AML-193 (cell line): ENCODE results near the gene NDOR1.

ENCODE experiments used
- DNase-seq, 2 experiments: peaks; one replicate each; lab custom pipeline; 2025; lab: John Stamatoyannopoulos, UW

Gene NDOR1

GRCh38 chr9:137199411-137200121 lies 5.9 kb upstream of the NDOR1 start:
- no peak for DNase-seq

DNA sequence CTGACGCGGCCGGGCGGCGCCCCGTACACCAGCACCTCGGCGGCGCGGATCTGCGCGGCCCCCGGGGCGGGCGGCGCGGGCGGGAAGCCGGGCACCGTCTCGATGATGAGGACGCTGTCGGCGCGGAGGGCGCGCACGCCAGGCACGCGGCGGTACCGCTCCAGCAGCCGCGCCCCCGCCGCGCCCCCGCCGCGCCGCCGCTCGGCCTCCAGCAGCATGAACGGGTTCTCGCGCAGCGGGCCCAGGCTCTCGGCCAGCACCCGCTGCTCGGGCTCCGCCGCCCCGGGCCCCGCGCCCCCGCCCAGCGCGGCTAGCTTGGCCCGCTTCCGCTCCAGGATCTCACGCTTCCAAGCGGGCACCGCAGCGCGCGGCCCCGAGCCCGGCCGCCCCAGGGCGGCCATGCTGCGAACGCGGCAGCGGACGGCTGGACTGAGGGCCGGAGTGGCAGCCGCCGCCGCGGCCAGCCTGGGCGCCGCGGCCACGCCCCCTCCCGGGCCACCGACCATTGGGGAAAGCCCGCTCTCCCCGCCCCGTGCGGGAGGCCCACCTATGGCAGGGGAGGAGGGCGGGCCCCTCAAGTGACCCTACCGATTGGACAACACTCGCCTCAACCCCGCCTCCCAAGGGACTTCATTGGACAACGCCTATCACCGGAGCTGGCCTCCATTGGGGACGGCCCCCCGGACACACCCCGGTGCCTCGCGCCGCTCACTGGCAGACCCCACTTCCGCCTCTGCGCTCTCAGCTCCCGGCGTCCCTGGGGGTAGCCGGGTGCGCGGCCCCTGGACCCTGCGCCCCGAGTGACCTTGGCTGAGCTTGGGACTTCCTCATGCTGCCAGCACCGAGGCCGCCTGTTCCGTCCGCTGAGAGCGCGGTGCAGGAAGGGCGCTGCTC lies 4.9 kb upstream of the NDOR1 start, which contains the start of gene TPRN:
Gene TPRN, minus strand, starts transcription at position 431 of the 894 bp plus-strand sequence. Its CDS starts 30 bp downstream, at position 401.
- peak; percentile 96 to 97 for DNase-seq

- no peak for DNase-seq
Observed at GRCh38 chr9:137201205-137201868, 4.2 kb upstream of the NDOR1 start.

DNA sequence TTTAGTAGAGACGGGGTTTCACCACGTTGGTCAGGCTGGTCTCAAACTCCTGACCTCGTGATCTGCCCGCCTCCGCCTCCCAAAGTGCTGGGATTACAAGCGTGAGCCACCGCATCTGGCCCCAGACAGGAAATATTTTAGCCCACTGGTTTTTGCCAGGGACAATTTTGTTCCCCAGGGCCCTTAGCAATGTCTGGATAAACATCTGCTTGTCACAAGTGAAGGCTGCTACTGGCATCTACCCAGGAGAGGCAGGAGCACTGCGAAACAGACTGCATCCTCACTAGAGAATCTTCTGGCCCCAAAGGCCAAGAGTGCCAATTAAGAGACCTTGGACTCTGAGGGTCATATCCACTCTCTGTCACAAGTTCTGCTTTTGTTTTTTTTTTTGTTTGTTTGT lies 2.5 kb upstream of the NDOR1 start:
- DNase-seq = no peak

DNA sequence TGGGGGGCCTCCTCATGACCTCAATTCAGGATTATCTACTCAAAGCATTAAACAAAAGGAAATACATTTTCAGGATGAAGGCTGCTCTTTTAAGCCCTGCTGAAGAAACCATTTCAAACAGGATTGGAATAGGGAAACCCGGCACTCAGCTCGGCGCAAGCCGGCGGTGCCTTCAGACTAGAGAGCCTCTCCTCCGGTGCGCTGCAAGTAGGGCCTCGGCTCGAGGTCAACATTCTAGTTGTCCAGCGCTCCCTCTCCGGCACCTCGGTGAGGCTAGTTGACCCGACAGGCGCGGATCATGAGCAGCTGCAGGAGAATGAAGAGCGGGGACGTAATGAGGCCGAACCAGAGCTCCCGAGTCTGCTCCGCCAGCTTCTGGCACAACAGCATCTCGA lies 772 bp upstream of the NDOR1 start:
- DNase-seq = no peak

DNA sequence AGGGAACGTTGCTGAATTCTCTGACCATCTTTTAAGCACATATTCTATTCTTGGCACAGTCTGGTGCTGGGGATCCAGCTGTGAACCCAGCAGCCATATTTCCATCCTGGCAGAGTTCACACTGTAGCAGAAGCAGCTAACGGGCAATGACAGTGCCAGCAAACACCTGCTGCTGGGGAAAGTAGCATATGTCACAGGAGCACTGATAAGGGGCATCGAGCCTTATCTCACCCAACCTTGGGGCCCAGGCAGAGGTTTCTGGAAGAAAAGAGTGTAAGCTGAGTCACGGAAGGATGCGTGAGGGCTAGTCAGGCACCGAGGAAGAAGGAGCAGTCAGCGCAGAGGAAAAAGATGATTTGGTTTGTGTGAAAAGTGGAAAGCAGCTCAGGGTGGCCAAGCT lies 1.1 kb downstream of the NDOR1 start:
- DNase-seq = no peak

DNA sequence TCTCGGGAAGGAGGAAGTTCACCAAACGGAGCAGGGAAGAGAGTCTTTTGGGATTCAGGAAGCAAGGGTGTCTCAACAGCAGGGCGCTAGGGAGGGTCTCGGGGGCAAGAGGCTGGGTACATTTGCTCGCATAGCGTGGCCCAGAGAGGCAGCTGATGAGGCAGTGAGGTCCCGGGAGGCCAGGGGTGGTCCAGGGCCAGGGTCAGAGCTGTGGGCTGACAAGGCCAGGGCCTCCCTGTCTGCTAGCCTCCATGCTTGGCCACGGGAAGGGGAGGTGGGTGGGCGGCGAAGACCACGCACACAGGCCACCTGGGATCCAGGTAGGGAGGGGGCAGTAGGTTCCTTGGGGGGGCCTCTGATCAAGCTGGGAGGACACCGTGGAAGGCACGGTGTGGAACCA lies 6.0 kb downstream of the NDOR1 start:
- no peak for DNase-seq

- DNase-seq = no peak
Observed at GRCh38 chr9:137212520-137212919, 7.0 kb downstream of the NDOR1 start.

- no peak for DNase-seq
Observed at GRCh38 chr9:137213160-137214060, 7.9 kb downstream of the NDOR1 start.

GRCh38 chr9:137214620-137215019 lies 9.1 kb downstream of the NDOR1 start:
- no peak for DNase-seq

- DNase-seq = no peak
Observed at GRCh38 chr9:137215196-137215986, 9.9 kb downstream of the NDOR1 start.

- no peak for DNase-seq
Observed at GRCh38 chr9:137216188-137216965, 10.9 kb downstream of the NDOR1 start.

GRCh38 chr9:137217276-137218211 lies 12.0 kb downstream of the NDOR1 start:
- DNase-seq = no peak

DNA sequence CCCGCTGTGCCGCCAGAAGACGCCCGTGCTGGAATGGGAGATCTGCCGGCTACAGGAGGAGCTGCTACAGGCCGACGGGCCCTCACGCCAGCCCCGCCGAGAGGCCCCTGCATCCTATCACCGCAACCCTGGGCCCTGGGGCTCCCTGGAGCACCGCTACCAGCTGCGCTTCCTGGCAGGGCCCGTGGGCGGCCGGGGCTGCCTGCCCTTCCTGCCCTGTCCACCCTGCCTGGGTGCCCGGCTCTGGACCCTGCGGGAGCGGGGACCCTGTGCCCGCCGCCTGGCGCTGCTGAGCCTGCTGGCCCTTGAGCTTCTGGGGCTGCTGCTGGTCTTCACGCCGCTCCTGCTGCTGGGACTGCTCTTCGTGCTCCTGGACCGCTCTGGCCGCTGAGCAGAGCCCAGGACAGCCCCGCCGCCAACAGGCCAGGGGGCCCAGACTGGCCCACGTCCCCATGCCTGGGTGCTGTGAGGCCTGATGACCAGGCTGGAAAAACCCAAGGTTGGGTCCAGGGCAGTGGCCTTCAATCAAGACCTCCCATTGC lies 12.8 kb downstream of the NDOR1 start:
- no peak for DNase-seq

DNA sequence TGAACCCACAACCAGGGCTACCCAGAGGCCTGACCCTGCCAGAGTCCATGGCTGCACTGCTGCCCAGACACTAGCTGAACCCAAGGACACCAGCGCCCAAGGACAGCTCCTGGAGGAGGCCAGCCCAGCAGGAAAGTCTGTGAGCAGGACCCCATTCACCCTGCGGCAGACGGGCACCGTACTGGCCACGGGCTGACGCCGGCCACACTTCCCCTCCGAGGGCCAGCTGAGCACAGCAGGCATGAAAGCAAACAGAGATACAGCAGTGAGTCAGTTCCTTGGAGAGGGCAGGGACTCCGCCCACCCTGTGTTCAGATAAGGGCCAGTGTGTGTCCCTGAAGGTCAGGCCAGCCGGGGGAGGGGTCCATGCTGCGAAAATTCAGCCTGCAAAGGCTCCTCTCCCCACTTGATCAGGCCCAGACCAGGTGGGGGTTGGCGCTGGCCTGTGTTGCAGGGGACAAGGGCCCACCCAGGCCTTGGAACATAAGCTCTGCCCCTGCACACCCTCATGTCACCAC lies 13.3 kb downstream of the NDOR1 start:
- DNase-seq = no peak

- no peak for DNase-seq
Observed at GRCh38 chr9:137219757-137220316, 14.3 kb downstream of the NDOR1 start.

DNA sequence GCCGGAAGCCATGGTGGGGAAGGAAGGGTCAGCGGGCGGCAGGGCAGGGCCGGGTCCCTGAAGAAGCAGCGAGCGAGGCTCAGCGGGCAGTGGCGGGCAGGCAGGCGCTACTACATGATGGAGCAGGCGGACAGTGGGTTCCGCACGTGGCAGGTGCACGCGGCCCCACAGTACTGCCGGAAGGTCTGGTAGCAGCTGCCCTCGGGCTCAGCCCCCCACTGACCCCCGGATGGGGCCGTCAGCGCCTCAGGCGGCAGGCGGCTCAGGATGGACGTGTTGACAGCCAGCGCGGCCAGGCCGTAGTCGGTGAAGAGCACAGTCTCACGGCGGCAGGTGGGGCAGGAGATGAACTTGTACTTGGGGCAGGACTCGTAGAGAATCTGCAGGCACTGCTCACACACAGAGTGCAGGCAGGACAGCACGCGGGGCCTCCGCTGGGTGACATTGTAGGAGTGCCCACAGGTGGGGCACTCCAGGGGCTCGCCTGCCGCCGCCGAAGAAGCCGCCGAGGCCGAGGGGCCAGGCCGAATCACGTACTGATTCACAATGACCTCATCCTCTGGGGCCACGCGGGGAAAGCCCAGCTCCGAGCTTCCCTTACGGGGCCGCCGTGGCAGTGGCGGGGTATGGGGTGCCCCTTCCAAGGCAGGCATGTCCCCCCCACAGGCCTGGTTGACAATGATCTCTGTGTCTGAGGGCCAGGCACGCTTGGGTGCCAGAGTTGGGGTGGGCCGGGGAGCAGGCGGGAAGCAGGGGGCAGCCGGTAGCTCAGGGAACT lies 15.0 kb downstream of the NDOR1 start:
- no peak for DNase-seq
